ENCODE measurements around the gene AKR1B1.
"Not testable (repeated sequence)": the region's sequence is repeated elsewhere in the genome, so short reads cannot be mapped to it uniquely, and the experiment has no call there.

The AKR1B1 gene

DNA sequence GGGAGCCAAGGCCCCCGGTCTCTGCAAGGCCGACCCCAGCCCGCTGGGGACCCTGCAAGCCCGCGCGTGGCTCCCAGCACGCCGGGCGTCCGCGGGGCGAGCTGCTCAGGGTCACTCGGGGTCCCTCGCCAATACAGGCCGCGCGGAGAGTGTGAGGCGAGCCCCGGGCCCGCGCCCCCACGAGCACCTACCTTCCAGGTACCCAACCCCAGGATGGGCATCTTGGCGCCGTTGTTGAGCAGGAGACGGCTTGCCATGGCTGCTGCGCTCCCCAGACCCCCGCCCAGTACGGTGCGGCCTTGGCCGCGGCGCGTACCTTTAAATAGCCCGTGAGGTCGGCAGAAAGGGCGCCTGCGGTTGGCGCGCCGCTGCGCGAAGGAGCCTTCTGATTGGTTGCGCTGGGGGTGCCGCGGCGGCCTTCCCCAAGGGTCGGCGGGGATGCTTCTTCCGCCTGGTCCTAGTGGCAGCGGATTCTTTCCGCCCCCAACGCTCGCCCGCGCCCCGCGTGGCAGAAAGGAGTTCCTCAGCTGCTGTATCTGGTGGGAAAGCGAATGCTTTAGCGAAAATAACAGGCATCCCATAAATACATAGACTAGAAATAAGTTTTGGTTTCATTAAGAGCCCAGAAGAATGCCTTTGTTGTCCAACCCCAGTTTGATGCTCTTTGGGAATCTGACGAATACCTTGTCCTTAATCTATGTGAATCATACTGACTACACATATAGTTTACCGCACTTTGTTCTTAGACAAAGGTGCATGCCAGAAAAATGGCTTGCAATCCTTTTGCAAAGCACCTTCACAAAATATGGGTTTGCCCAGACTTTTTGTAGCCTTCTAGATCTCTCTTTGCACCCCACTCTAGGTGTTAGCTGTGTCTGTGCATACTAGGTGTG is at the start of gene AKR1B1:
TSS of gene AKR1B1 (minus strand) at position 295 of the 893 bp plus-strand sequence. CDS start at position 257, 38 bp downstream.
- no peak for DNase-seq (ENCODE audit: low read depth, low spot score)
- H3K27ac ChIP-seq, result peak within 1 kb of the TSS; percentile 47

DNA sequence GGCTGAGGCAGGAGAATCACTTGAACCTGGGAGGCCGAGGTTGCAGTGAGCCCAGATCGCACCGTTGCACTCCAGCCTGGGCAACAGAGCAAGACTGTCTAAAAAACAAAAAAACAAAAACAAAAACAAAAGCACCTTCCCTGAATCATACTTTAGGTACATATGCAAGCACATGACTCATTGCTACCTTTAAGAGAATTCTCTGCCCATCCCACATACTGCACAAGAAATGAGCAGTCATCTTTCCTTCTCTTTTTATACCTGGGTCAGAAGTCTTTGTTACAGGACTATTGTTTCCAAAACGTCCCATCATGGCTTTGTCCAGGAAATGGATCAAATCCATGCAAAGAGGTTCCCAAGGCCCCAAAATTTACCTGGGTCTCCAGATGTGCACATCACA is 47.0 kb upstream of the AKR1B1 start:
- peak; percentile 46 for DNase-seq (ENCODE audit: low read depth, low spot score)

DNA sequence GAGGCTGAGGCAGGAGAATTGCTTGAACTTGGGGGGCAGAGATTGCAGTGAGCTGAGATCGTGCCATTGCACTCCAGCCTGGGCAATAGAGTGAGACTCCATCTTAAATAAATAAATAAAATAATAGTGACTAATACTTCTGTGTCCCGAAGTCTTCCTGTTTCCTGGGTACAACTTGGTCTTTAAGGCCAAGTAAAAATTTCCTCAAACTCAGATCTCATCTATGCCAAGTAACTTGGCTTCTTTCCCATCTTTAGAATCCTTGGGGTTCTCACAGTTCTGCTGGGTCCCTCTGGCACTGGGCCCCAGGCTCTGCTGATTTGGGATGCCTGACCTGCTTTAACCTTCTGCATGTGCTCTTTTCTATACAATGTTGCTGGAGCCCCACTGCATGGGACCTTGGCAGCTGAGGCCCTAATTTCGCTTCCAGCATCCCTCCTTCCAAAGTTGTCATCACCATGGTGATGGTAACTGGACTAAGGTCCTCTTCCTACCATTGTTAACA is 45.8 kb upstream of the AKR1B1 start:
- H3K27ac ChIP-seq, result peak overlapping the region; percentile 52
- DNase-seq (ENCODE audit: low read depth, low spot score), result no peak

More for the DNA sequence above, 47.0 kb upstream of the AKR1B1 start:
- peak overlapping the region; percentile 52 for H3K27ac ChIP-seq

DNA sequence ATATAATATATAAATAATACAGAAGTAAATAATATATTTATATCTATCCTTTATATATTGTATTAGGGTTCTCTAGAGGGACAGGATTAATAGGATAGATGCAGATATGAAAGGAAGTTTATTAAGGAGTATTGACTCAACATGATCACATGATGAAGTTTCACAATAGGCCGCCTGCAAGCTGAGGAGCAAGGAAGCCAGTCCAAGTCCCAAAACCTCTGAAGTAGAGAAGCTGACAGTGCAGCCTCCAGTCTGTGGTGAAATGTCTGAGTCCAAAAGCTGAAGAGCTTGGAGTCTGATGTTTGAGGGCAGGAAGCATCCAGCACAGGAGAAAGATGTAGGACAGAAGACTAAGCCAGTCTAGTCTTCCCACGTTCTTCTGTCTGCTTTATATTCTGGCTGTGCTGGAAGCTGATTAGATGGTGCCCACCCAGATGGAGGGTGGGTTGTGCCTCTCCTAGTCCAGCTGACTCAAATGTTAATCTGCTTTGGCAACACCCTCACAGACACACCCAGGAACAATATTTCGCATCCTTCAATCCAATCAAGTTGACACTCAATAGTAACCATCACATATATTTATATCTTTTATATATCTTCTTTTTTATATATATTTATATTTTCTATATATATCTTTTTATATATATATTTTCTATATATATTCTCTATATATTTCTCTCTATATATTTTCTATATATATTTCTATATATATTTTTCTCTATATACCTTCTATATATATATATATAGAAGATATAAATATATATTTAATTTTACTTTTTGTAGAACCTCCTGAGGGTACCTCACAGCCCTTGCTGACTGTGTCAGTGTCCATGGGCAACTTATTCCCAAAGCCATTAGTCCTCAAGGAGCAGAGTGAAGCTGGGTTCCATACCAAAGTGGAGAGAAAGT is 43.8 kb upstream of the AKR1B1 start:
- no peak for DNase-seq (ENCODE audit: low read depth, low spot score)
- H3K27ac ChIP-seq, result peak overlapping the region; percentile 37

DNA sequence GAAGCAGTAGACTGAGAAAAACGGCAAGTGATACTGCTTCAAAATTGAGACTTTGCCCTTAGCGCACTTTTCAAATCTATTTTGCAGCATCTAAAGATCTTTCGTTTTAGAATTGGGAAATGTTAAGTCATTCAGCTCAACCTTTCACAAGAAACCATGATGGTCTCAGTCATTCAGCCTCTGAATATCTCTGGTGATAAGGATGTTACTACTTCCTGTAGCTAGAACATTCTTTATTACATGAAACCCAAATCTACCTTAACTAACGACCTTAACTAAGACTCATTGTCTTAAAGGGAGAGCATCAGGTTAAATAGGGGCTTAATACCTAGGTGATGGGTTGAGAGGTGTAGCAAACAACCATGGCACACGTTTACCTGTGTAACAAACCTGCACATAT is 42.1 kb upstream of the AKR1B1 start:
- DNase-seq (ENCODE audit: low read depth, low spot score), result no peak
- H3K27ac ChIP-seq, result no peak overlapping the region

DNA sequence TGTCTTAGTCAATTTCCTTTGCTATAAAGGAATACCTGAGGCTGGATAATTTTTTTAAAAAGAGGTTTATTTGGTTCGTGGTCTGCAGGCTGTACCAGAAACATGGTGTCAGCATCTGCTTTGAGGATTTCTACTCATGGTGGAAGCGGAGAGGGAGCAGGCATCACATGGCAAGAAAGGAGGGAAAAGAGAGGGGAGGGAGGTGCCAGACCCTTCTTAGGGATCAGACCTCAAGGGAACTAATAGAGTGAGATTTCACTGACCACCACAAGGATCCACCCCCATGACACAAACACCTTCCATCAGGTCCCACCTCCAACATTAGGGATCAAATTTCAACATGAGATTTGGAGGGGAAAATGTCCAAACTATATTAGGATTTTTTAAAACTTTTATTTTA is 41.5 kb upstream of the AKR1B1 start:
- DNase-seq (ENCODE audit: low read depth, low spot score), result no peak
- H3K27ac ChIP-seq, result no peak overlapping the region

DNA sequence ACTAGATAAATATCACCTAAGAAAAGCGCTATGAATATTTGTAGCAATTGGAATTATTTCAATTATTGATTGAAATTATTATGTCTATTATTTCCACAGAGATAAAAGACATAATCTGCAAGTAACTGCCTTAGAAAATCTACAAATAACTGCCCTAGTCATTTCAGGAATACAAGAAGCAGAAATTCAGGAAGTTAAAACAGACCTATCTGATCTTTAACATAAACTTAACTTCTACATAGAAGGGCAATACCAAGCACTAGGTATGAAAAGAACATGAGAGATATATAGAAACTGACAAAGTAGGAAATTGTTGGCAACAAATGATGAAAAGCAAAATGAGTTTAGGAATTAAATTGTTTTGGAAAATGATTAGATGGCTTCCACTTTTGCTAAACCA is 36.6 kb upstream of the AKR1B1 start:
- DNase-seq (ENCODE audit: low read depth, low spot score), result no peak

DNA sequence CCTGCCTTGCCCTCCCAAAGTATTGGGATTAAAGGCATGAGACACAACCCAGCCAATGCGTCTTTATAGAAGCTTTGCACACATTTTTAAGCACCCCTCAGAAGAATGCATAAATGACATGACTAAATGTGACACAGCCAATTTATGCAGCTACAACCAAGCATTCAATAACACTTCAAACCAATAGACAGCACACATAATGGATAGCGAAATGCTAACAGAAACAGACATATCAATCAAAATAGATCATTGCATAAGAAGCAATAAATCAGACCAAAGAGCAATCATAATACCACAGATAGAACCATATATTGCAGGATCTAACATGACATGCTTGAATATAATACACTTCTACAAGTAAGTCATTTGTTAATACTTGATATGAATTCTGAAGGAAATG is 34.2 kb upstream of the AKR1B1 start:
- DNase-seq (ENCODE audit: low read depth, low spot score), result no peak
- H3K27ac ChIP-seq, result no peak overlapping the region

More for the DNA sequence above, 36.6 kb upstream of the AKR1B1 start:
- H3K27ac ChIP-seq, result no peak overlapping the region

DNA sequence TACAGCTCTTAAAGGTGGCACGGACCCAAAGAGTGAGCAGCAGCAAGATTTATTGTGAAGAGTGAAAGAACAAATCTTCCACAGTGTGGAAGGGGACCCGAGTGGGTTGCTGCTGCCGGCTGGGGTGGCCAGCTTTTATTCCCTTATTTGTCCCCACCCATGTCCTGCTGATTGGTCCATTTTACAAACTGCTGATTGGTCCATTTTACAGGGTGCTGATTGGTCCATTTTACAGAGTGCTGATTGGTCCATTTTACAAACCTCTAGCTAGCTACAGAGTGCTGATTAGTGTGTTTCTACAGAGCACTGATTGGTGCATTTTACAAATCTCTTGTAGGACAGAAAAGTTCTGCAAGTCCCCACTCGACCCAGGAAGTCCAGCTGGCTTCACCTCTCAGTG is 28.8 kb upstream of the AKR1B1 start:
- not testable (repeated sequence) for DNase-seq (ENCODE audit: low read depth, low spot score); H3K27ac ChIP-seq

DNA sequence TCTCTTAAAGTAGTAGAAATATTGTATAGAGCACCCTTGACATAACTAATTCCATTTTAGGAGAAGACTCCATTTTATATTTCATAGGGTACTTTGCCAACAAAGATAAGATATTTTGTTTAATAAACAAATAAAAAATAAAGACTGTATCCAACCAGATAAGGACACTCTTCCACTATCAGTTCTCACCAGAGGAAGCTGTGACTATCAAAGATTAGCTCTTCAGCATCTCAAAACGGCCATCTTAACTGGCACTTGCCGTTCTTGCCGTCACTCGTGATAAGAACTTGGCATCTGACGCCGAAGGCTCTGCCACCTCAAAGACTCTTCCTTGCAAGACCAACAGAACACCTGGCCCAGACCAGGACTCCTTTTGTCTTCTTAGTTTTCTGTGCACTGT is 26.3 kb upstream of the AKR1B1 start:
- DNase-seq (ENCODE audit: low read depth, low spot score), result no peak
- no peak overlapping the region for H3K27ac ChIP-seq

DNA sequence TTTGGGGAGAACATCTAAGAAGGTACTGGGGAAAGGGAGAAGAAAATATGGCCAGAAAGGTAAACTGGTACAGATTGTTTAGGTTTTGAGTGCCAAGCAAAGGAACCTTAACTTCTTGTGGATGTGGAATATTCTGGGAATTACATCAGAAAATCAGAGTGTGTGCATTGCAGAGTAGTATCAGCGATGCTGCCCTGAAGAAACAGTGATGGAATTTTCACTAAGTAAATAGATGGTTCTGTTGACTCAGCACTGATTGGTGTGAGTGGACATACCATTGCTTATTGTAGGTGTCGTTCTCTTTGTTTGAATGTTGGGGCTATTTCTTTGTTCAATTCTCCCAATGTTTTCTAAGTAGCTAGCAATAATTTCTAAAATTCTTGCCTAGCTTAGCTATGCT is 24.4 kb upstream of the AKR1B1 start:
- no peak overlapping the region for H3K27ac ChIP-seq
- no peak for DNase-seq (ENCODE audit: low read depth, low spot score)

DNA sequence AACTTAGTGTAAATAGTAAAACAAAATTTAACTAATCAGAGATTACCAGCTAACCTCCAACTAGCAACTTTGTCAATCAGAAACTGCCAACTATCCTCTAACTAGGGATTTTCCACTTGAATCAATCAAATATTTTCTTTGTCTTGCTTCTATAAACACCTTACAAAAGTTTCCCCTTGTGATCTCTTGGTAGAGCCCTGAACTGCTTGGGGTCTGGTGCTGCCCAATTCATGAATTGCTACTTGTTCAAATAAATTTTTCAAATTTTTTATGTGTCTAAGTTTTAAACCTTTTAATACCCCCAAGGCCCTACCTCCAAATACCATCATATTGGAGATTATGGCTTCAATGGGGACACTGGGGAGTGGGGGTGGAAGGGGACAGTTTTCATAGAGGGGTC is 24.0 kb upstream of the AKR1B1 start:
- DNase-seq (ENCODE audit: low read depth, low spot score), result no peak
- no peak overlapping the region for H3K27ac ChIP-seq

DNA sequence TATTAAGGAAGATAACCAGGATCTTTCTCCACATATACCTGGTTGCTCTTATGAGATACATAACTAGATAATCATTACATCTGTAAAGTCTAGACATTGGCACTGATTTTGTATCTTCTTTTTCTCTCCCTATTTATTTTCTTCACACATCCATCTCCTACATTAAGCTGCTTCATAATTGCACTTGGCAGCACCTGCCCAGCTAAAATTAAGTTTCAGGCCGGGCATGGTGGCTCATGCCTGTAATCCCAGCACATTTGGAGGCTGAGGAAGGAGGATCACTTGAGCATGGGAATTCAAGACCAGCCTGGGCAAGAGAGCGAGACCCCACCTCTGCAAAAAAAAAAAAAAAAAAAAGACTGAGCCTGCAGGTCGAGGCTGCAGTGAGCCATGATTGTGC is 22.3 kb upstream of the AKR1B1 start:
- H3K27ac ChIP-seq, result no peak overlapping the region
- DNase-seq (ENCODE audit: low read depth, low spot score), result no peak

DNA sequence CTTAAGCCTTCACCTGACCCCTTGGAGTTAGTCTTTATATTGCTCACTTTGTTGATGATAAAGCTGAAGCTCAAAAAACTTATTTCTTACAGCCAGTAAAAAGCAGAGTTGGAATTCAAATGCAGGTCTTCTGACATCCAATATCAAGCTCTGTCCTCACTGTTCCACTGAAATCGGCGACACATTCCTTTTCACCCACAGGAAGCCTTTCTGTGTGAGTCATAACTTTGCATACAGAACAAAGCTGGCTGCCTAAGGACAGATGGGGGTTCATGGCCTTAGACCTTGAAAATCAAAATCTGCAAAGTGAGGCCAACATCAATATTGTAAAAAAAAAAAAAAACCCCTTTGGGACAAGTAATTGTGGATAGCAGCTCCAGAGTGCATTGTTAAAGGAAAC is 21.8 kb upstream of the AKR1B1 start:
- no peak overlapping the region for H3K27ac ChIP-seq
- no peak for DNase-seq (ENCODE audit: low read depth, low spot score)

DNA sequence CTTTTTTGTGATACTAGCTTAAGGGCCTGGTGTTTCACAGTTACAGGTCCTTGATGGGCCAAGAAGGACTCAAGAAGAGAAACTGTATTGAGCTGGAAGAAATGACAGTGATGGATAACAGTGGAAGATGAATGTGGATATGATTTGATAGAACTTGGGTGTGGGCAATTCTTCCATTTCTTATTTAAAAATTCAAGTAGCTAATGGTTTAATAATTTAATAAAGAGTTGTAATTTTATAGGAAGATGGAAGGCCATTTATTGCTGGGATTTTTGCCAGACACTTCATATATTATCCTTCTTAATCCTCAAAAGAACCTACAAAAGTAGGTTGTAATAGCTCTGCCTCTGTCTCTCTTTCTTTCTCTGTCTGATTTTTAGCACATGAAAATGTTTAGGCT is 21.3 kb upstream of the AKR1B1 start:
- no peak for DNase-seq (ENCODE audit: low read depth, low spot score)
- no peak overlapping the region for H3K27ac ChIP-seq

DNA sequence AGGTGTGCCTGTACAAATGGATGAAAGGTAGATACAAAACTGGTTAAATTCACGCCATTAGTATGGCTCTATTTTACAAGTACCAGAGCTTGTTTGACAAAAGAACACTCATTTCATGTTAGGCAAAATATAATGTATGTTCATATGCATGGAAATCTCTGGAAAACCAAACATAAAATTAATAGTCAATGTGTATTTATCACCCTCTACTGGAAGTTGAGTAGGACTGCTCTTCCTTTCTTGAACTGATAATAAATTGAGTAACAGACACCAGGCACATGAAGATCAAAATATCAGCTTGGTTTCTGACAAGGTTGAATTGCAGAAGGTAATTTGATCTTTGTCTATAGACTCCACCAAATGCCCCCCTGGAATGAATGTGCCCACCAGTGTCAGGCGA is 19.8 kb upstream of the AKR1B1 start:
- DNase-seq (ENCODE audit: low read depth, low spot score), result no peak
- no peak overlapping the region for H3K27ac ChIP-seq

DNA sequence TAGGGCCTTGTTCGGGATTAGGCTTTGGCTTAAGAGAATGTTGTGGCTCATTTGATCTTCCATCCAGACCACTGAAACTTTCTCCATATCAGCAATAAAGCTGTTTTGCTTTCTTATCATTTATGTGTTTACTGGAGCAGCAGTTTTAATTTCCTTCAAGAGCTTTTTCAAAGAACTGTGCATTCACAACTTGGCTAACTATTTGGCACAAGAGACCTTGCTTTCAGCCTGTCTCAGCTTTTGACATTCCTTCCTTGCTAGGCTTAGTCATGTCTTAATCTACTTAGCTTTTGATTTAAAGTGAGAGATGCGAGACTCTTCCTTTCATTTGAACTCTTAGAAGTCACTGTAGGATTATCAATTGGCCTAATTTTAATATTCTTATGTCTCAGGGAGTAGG is 19.1 kb upstream of the AKR1B1 start:
- H3K27ac ChIP-seq, result no peak overlapping the region
- DNase-seq (ENCODE audit: low read depth, low spot score), result no peak

DNA sequence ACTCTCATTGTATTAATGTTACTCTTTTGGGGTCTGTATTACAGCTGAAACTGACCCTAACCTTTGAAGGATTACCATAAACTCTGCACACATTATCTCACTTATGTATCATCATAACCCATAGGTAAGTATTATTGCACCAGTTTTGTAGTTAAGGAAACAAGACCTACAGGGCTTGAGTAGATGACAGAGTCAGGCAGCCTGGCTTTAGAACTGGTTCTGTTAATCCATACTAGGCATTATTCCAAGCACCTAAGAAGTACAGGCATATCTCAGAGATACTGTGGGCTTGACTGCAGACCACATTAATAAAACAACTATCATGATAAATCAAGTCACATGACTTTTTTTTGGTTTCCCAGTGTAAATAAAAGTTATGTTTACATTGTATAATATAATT is 17.1 kb upstream of the AKR1B1 start:
- no peak overlapping the region for H3K27ac ChIP-seq
- no peak for DNase-seq (ENCODE audit: low read depth, low spot score)

DNA sequence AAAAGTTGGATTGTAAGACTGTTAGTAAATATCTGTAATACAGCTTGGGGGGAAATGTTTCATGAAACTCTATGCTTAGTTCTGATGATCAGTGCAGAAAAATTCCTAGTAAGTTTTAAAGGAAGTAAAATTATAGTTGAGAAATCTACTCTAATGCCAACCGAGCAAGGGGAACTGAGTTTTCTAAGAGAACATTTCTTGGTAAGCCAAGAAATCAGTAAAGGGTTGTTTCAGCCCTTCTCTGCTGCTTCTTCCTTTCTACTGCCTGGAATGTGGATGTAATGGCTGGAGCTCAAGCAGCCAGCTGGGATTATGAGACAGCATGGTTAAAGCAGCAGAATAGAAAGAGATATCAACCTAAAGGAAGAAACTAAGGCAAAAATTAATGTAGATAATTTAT is 15.9 kb upstream of the AKR1B1 start:
- peak overlapping the region; percentile 37 for H3K27ac ChIP-seq
- DNase-seq (ENCODE audit: low read depth, low spot score), result no peak

DNA sequence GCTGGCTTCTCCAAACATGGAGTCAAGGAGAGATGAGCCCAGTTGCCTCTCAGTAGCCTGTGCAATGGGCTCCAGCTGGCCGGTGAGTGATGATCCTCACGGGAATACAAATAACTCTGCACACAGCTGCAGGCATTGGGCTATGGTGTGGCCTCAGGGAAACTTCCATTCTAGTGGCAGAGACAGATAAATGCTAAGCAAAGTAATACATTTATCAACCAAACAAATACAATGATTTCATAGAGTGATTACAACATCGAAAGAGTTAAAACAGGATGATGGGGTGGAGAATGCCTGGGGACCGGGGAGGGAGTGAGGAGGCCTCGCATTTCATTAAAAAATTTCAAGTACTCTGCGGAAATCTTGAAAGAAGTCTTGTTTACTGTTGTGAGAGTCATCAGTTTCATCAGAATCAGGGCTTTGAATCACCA is 15.0 kb upstream of the AKR1B1 start:
- H3K27ac ChIP-seq, result peak overlapping the region; percentile 37
- no peak for DNase-seq (ENCODE audit: low read depth, low spot score)
